GM15510 (cell line): Measurements from ENCODE around the gene GRIN3A.

Source experiments
- POLR2A ChIP-seq: IDR thresholded peaks from 3 replicates; pipeline ENCODE4 v1.6.1; 2011; ENCODE audit warnings: borderline replicate concordance; ENCODE audit not compliant: insufficient read length; ENCODE audit errors: extremely low read depth

GRIN3A gene

GRCh38 chr9:101582553-101582952 lies 155.9 kb downstream of the GRIN3A start:
- no peak for TF ChIP-seq POLR2A

DNA sequence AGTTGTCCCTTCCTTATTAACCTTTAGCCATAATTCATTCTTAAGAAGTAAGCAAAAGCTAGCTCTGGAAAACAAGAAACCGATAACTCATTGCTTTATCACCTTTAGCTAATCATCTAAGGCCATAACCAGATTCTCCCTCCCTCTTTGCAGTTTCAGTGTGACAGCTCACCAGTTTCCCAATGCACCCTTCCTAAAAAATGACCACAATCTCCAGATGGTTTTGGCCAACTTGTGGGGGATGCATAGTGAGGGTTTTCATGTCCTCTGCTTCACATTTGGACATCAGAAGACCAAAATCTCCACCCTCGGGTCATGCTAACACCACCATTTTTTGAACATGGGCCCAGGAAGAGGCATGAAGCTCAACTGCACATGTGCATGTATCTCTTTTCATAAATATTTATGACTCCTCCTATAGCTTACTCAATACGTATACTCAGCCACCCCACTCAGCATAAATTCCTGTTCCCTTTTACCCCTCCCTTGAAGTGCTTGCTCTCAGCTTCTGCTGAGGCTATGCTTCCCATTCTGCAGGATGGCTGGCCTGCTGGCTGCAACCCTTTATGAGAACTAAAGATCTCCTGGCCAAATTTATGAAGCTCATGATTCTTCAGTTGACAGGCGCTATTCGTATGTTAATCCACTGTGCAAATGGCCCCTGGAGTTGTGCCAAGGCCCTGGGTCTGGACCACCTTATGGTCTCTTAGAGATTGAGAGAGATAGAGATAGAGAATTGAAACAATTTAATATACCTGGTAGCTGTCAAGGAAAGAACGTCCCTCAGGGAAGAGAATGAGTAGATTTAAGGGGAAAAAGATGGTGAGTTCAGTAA lies 158.5 kb downstream of the GRIN3A start:
- TF ChIP-seq POLR2A = no peak

DNA sequence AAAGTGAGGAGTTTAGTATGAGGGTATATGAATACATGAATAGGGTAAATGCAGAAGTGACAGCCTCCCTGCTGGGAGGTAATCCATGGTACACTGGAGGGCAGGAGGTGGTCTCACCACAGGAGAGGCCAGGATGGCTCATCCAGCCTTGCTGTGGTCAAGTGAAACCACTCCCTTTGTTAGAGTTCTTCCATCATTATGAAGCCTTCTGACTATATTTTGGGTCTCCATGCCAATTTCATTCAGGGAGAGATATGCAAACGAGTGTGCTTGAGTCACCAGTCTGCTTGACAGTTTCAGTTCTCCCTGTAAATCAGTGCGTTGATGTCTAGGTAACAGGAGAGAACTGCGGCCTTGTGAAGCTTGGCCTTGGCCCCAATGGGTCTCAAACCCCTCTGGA lies 160.1 kb downstream of the GRIN3A start:
- TF ChIP-seq POLR2A = no peak

DNA sequence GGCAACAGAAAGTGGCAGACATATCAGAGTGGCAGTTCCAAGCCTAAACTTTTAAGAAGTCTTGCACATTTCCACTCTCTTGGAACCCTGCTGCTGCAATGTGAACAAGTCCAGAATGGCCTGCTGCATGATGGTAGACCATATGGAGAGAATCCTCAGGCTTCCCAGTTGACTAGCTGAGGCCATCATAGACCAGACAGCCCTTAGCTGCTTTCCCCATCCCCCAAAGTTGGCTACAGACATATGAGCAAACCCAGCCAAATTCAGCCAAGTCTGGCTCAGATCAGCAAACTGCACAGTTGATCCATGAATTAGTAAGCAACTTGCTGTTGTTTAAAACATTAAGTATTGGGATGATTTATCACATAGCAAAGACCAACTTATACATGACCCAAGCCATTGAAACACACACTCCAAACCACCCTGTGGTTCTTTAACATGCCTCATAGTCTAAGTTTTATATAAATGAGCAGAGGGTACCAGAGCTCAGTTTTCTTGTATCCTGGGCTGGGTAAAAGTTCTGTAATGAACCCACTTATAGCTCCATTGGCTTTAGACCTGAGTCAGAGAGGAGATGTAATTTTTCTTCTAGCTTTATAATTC lies 163.6 kb downstream of the GRIN3A start:
- TF ChIP-seq POLR2A = no peak

DNA sequence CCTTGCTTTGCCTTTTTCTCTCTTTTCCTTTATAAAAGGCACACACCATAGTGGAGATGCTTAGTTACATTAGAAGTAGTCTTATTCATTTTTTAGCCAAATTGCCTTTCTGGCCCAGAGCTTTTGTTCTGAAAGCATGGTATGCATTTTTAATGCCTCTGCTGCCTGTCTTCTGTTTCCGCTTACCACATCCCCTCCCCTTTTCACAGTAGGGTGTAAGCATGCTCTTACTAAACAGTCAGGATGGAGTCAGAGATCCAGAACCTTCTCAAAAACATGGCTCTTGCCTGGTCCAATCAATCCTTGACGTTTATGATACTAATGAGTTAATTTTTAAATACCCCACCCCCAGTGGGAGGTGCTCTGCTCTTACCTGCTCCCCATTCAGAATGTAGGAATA lies 166.1 kb downstream of the GRIN3A start:
- TF ChIP-seq POLR2A = no peak

GRCh38 chr9:101571114-101571513 lies 167.3 kb downstream of the GRIN3A start:
- no peak for TF ChIP-seq POLR2A

DNA sequence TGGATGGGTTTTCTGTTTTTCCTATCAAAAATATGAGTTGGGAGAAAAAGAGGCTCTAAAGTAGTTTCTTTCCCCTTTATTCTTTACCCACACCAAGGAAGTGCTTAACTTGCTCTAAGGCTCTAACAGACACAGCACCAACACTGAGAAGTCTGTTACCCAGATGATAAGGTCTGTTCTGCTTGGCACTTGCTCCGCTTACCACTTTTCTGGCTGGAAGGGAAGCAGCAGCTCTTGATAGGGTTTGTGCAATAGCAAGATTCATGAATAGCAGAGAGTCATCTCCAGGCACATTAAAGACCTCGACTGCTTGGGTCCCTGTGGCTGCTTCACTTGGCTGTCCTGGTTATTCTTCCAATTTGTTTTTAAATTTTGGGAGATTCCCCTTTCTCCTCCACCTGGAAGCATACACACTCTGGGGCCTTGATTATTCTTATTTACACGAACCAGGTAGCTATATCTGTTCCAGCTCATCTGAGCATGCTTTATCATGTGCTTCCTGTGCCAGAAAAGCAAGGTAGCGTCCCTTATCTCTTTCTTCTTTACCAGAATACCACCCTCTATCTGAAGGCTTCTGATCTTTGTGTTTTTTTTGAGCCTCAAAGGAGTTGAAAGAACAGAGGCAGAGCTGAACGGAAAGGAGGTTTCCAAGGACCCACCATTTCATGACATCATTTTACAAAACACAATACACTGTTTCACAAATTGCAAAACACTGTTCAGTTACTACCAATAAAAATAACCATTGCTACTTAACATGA lies 168.5 kb downstream of the GRIN3A start:
- TF ChIP-seq POLR2A = no peak

DNA sequence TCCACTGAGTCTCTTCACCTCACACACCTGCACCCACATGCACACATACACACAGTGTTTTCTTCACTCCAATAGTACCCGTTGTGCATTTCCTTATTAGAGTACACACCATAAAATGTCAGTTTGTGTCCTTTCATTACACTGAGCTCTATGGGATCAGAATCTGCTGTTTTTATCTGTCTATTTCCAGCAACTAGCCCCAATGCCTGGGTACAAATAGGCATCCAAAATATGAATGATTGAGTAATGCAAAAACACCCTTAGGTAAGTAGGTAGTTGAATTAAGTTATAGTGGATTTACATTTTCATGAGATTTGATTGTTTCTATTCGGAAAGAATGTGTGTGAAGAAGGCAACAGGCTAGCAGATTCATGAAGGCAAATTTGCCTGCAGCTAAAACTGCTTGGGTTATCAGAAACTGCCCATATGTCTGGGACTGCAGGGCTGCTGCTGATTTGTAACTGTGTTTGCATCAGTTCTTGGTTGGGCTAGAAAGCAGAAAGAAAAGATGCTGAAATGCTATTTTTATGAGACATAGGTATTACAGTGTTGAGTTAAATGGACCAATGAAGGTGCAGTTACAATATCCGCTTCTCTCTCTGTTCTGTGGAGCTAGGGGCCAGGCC lies 170.6 kb downstream of the GRIN3A start:
- no peak for TF ChIP-seq POLR2A

DNA sequence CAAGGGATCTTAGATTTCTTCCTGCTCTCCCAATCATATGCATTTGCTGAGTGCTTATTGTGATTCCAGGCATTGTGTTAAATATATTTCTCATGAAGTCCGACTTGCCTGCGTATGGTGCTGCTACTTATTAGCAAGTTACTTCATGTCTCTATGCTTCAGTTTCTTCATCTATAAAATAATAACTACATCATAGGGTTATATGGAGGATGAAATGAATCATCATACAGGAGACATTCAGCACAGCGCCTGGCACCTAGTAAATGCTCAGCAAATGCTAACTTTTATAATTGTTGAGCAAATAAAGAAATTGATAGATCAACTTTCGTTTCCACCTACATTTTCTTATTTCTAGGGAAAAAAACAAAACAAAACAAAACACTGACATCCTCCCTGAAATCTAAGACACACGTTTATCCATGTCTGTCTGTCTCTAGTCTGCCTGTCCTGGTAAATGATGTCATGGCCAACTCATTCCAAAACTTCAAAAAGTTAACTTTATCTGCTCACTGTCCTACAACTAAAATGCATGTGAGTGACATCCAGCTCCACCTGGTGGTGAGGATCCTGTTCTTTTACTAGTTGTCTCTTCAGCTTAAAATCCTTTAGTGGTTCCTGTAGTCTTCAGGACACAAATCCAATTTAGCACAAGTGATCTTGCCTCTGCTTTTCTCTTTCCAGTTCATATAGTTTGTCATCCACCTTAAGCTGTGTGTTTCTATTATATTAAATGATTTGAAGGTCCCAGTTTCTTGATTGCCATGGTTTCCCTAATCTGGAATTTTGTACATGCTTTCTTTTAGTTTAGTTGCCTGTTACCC lies 171.3 kb downstream of the GRIN3A start:
- TF ChIP-seq POLR2A = no peak

- TF ChIP-seq POLR2A = no peak
Observed at GRCh38 chr9:101564252-101564651, 174.2 kb downstream of the GRIN3A start.

- no peak for TF ChIP-seq POLR2A
Observed at GRCh38 chr9:101562966-101563365, 175.5 kb downstream of the GRIN3A start.

DNA sequence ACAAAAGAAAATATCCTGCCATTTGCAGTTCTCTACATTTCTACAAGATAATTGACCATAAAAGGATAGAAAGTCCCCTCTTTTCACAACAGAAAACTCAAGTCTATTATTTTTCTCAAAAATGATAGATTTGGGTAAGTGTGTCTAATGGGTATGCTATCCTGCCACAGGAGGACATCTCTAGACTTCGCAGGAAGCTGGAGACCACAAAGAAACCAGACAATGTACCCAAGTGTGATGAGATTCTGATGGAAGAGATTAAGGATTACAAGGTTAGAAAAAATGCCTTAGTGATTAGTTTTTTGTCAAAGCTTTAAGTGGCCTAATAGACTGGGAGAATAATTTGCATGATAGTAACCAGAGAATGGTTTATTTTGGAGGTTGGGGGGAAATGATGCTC lies 176.7 kb downstream of the GRIN3A start:
- TF ChIP-seq POLR2A = no peak

DNA sequence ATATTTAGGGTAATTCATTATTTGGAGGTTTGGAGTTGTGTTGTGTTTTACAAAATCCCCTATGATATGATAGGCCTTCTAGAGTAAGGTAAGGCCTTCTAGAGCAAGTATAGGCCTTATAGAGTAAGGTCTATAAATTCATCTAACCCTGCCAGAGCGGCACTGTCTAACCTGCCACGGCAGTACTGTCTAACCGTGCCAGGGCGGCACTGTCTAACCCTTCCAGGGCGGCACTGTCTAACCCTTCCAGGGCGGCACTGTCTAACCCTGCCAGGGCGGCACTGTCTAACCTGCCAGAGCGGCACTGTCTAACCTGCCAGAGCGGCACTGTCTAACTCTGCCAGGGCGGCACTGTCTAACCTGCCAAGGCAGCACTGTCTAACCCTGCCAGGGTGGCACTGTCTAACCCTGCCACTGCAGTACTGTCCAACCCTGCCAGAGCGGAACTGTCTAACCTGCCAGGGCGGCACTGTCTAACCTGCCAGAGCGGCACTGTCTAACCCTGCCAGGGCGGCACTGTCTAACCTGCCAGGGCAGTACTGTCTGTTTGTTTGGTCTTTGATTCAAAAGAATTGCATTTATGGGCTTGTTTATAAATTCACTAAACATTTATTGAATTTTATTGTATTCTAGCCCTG lies 195.2 kb downstream of the GRIN3A start:
- no peak for TF ChIP-seq POLR2A

DNA sequence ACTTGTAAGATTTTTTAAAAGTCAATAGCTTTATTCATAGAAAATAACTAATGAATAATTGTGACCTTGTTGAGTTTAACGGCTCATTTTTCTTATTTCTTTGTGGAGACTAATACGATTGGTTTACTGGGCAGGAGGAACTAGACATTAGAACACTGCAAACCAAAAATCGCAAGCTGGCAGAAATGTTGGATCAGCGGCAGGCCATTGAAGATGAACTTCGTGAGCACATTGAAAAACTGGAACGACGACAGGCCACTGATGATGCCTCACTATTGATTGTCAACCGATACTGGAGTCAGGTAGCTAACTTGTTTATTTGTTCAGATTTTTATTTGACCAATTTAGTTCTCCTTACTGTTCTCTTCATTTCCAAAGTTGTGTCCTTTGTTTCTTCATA lies 198.4 kb downstream of the GRIN3A start:
- no peak for TF ChIP-seq POLR2A
